HG02981 (cell line): ENCODE measurements around the gene MTREX.

Experiments used
- ATAC-seq: cut with Tn5 transposase; IDR thresholded peaks from one replicate; pipeline ENCODE4 v1.9.1; 2021; ENCODE audit warnings: mild to moderate bottlenecking, moderate library complexity; ENCODE audit not compliant: unreplicated experiment

MTREX gene

DNA sequence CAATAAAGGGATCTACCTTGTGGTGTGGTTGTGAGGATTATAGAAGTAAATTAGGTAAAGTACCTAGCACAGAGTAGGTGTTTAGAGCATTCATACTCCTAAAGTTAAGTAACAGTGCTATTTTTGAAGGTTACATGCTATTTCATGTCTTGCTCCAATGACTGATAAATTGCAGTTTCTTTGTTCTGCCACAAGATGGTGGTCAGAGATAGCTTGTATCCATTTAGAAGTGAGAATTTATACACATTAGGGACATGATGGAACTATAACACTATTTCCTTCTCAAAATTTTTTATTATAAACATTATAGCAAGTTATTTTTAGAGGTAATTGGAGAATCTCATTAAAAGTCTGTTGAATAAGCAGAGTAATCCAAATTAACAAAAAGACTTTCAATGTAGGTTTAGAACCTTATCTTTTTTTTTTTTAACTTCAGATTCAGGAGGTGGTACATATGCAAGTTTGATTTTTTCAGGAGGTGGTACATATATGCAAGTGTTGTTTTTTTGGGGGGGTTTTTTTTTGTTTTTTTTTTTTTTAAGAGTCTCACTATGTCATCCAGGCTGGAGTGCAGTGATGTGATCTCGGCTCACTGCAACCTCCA, 17.1 kb downstream of the MTREX start:
- peak; percentile 69 for ATAC-seq

DNA sequence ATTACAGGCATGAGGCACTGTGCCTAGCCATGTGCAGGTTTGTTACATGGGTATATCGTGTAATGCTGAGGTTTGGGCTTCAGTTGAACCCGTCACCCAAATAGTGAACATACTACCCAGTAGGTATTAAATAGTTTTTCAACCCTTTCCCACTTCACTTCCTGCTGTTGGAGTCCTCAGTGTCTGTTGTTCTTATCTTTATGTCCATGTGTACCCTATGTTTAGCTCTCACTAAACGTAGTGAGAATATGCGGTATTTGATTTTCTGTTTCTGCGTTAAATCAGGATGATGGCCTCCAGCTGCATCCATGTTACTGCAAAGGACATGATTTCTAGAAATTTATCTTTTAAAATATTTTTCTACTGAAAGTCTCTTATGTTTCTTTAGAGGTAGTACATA, 17.8 kb downstream of the MTREX start:
- ATAC-seq = no peak

DNA sequence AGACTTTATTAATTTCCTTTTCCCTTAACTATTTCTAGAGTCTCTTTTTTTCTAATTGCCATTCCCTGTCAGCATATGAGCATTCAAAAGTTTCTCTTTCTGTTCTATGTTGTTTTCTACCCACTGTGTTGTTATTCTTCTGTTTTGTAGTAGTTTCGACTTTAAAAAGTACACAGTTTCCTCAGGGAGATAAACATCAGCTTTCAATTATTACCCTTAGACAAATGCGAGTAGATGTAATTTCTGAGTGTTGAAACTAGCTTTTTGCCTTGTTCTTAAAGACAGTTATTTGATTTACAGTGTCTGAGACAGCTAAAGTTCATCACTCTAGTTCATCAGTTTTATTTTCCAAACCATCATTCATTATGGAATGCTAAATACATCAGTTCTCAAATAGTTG, 19.5 kb downstream of the MTREX start:
- ATAC-seq = no peak

DNA sequence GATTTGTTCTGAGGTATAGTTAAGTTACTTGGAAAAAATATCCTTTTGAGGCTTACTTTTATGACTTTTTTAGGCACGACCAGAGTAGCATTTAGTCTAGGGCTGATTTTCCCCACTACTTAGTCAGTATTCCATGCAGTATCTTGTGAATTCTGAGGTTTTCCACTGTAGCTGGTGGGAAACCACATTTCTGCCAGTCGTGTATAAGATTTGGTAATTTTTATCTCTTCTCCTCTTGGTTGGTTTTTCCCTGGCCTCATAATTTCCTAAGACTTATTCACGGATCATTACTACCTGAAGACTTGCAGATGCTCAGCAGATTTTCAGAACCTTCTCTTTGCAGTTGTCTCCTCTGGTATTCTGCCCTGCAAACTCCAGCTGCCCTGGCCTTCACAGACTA, 23.5 kb downstream of the MTREX start:
- no peak for ATAC-seq

DNA sequence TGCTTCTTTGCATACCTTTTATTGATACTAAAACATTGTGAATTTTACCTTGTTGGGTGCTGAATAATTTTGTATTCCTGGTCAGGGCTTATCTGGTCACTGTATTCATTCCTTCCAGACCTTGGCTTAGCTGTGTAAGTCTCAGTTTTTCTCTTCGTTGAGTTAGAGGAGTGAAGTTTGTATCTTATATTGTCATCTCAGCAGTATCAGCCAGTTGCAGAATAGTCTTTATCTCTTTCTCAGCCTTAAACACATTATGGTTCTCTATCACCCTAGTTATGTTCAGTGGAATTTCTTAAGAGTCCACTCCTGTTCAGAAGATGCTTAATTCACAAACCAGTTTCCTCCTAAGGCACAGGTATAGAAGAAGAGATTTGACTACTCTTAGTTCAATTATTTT, 25.2 kb downstream of the MTREX start:
- ATAC-seq = no peak

DNA sequence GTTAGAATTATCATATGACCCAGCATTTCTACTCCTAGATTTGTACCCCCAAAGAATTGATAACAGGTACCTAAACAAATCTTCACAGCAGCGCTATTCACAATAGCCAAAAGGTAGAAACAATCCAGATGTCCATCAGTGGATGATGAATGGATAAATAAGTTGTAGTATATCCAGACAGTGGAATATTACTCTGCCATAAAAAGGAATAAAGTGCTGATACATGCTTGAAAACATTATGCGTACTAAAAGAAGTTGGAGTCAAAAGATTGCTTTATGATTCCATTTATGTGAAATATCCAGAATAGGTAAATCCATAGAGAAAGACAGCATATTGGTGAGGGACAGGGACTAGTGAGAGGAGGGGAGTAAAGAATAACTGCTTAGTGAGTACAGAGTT, 26.0 kb downstream of the MTREX start:
- no peak for ATAC-seq

DNA sequence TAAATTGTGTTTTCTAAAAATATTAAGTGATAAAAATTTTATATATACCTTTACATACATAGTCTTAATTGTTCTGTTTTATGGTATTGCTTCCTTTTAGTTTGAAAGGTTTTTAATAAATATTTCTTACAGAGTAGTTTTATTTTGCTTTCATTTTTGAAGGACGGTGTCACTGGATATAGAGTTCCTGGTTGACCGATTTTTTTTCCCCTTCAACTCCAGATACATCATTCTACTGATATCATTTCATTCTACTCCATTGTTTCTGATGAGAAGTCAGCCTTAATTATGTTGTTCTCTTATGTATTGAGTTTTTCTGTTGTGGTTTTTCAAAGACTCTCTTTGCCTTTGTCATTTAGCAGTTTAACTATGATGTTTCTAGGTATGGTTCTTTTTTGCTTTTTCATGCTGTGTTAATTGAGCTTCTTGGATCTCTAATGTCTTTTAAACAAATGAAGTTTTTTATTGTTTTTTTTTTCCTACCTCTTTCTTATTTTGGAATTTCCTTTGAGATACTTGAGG, 30.4 kb downstream of the MTREX start:
- ATAC-seq = no peak

DNA sequence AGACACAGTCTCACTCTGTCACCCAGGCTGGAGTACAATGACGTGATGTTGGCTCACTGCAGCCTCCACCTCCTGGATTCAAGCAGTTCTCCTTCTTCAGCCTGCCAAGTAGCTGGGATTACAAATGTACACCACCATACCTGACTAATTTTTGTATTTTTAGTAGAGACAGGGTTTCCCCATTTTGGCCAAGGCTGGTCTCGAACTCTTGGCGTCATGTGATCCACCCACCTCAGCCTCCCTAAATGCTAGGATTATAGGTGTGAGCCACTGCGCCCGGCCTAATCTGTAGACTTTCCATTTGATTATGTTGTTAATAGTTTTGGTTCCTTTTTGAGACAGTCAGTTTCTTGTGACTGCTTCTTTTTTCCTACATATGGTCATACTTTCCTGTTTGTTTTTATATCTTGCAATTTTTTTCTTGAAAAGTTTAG, 31.0 kb downstream of the MTREX start:
- ATAC-seq = no peak

DNA sequence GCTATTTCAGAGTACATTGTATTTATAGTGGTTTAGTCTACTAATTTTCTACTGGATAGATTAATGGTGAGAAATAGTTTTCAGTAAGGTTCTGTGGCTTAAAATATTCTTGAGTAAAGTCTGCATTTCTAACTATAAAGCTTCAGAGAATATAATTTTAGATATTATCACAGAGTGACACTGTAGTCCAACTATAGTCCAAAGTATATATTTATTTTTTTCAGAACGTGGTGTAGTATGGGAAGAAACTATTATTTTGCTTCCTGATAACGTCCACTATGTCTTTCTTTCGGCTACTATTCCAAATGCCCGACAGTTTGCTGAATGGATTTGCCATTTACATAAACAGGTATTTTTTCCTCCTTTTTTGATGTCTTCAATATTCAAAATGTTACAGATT, 35.3 kb downstream of the MTREX start:
- ATAC-seq = no peak

DNA sequence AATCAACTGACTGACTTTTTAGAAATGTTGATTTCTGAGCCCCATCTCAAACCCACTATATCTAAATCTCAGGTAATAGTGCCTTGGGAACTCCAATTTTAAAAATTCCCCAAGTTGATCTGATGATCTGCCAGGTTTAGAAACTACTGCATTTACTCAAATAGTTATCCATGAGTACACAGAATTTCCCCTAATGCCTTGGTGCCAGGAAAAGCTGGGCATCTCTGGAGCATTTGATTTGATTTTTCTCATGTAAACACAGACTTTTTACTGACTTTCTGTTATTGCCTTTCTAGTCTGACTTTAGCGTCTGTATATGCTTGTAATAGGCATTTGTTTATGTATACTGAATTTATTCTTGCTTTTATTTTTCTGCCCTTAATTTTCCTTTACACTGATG, 35.8 kb downstream of the MTREX start:
- no peak for ATAC-seq

DNA sequence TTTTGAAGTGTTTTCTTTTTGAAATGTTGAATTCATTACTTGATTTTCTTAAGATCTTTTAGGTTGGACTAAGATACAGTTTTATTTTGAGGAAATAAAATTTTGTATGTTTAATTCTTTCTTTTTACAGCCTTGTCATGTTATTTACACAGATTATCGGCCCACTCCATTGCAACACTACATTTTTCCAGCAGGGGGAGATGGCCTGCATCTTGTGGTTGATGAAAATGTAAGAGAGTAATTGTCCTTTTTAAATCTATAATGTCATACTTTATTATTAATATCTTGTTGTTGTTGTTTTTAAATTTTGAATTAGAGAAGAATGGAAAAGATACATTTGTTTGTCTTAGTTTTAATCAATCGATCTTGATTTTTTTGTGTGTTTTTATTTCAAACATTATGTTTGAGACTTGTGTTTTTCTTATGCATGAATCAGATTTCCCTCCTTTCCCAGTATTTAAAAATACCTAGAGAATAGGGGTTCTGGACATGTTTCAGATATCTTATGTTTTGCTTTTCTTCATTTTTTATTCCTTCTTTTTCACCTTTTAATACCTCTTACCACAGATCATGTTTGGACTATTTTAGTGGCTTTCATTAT, 36.7 kb downstream of the MTREX start:
- ATAC-seq = no peak

DNA sequence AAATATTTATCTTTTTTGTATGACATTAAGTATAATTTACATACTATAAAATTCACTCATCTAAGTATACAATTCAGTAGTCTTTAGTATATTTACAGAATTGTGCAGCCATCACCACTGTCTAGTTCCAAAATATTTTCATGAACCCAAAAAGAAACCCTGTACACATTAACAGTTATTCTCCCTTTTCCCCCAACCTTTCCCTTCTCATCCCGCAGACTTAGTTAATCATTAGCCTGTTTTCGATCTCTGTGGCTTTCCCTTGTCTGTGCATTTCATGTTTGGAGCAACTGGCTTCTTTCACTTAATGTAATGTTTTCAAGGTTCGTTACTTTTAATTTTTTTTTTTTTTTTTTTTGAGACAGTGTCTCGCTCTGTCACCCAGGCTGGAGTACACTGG, 37.5 kb downstream of the MTREX start:
- no peak for ATAC-seq

DNA sequence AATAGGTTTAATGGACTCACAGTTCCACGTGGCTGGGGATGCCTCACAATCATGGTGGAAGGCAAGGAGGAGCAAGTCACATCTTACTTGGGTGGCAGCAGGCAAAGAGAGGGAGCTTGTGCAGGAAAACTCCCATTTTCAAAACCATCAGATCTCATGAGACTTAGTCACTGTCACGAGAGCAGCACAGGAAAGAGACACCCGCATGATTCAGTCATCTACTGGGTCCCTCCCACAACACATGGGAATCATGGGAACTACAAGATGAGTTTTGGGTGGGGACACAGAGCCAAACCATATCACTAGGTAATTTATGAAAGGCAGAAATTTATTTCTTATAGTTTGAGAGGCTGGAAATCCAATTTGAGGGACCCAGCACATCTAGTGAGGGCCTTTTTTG, 40.0 kb downstream of the MTREX start:
- ATAC-seq = no peak

DNA sequence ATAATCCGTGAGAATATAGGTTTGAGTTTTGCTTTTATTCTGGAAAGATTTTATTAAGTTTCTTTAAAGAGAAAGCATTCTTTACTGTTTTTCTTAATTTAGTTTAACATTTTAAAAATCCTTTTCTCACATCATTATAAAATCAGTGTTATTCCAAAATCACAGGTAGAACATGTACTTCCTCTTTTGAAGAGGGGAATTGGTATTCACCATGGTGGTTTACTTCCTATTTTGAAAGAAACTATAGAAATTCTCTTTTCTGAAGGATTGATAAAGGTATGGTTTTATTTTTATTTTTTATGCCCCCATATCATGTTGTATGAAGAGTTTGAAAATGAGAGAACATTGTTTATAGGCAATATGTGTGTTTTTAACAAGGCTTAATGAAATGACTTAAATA, 43.0 kb downstream of the MTREX start:
- ATAC-seq = no peak

DNA sequence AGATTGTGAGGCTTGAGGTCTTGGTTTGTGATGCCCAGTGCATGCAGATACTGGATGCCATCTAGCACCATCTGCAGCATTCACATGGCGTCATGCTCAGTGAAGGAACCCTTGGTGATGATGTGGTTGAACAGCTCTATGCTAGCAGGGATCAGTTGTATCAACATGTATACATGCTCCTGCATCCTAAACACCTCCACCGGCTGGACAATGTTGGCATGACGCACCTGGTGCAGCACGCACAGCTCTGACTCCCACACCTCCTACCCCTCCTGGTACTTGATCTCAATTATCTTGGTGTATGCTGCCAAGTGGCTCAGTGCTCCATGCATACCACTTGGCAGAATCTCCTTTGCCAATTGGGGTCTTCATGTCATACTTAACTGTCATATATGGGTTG, 49.1 kb downstream of the MTREX start:
- ATAC-seq = no peak

DNA sequence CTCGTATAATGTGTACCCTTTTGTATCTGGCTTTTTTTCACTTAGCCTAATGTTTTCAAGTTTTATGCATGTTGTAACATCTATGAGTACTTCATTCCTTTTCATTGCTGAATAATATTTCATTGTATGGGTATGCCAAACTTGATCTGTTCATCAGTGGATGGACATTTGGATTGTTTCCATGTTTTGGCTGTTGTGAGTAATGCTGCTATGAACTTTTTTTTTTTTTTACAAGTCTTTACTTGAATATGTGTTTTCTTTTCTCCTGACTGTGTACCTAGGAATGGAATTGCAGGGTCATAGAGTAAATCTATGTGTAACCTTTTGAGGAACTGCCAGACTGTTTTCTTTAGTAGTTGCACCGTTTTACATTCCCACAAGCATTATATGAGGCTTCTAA, 52.4 kb downstream of the MTREX start:
- ATAC-seq = no peak

DNA sequence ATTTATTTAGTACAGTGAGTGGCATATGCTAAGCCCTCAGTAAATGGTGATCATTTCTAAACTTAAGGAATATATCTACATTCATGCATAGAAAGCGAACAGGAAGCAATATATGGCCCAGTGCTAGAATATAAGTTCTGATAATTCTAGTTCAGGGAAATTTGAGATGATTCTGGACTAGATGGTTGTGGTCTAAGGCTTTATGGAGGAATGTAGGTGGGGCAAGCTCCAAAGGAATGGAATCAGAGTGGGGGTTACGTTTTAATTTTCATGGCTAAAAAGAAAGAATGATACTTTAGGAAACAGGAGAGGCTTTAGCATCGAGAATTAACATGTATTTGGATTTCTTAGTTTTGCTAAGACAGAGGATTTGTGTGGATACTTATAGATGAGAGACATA, 56.1 kb downstream of the MTREX start:
- no peak for ATAC-seq

DNA sequence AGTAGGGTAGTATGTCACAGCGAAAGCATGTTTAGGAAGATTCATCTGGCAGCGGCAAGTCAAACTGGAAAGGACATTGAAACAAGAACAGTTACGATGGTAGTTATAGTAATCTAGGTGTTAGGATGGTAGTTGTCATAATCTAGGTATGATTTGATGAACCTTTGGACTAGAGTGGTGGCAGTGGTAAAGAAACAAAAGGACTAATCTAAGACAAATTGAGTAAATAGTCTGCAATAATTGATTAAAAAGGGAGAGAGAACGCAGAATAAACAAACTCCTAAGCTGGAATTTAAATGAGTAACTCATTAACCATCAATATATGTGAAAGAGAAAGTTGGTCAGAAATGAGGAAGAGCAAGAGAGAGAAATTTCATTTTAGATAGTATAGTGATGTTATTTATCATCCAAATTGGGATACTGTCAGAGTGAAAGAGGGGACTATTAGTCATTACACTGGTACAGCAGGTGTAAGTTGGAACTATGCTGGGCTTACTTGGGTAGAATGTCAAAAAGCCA, 56.8 kb downstream of the MTREX start:
- peak; percentile 95 for ATAC-seq

DNA sequence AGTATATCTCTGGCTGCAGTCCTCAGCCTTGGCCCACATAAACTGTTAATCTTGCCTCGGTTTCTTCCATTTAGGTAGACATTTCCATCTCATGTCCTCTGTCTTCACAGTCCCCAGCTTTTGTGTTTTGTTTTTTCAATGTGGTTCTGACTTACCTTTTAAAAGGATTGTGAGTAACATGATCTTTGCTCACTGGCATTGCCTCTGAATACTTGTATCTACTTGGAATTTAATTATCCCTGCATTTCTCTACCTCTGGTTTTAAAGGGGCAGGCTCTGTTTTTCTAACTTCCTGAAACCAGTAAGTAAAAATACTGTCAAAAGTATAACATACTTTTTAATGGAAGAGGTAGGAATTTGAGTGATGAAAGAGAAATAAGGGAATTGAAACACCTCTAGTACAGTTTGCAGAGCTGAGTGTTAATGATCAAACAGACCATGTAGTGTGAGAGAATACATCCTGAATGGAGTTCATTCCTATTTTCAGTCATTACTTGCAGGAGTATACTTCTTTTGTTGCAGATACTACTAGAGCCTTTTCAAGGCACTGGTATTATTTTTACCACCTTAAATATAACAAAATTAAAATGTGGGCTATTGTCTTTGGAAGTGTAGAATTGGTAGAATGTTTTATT, 62.6 kb downstream of the MTREX start:
- no peak for ATAC-seq

DNA sequence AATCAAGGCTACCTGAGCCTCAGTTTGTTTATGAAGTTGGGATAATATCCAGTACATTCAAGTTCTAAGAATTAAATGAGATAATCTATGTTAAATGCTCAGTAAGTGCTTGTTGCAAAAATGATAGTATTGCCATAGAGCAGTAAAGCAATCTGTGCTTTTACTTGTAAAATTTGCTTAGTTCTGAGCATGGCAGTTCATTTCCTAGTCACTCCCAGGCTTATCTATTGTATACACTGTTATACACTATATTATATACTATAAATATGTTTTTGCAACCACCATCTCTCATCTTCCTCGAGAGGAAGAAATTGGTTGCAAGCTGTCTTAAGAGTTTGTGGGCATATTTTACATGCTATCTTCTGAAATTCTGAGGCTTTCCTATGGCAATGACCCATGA, 63.4 kb downstream of the MTREX start:
- ATAC-seq = no peak

DNA sequence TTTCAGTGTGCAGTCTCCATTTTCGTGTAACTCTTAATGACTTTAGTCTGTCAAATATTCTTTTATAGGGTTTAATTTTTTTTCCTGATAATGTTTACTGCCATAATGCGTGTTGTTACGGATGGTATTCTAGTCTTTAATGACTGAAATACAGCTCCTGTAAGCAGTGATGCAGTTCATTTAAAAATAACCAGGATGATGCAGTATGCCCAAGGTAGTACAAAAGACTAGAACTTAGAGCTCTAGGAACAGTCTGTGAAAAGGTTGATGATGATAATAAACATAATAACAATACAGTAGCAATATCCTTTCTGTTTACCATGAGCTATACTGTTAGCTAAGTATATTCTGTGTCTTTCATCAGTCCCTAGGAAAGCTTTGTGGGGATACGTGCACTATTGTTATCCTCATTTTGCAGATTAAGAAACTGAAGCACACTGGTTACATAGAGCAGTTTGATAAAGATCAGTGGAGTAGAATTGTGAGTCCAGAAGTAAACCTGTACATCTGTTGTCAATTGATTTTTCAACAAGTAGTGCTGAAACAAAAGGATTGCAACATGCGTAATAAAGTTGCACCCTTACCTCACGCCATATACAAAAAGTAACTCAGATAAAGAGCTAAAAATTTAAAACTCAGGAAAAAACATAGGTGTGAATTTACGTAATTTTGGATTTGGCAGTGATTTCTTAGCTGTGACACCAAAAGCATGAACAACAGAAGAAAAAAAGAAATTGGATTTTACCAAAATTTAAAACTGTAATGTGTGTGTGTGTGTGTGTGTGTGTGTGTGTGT, 64.5 kb downstream of the MTREX start:
- no peak for ATAC-seq
